ENCODE results near the gene ZNF516.

The ZNF516 gene

DNA sequence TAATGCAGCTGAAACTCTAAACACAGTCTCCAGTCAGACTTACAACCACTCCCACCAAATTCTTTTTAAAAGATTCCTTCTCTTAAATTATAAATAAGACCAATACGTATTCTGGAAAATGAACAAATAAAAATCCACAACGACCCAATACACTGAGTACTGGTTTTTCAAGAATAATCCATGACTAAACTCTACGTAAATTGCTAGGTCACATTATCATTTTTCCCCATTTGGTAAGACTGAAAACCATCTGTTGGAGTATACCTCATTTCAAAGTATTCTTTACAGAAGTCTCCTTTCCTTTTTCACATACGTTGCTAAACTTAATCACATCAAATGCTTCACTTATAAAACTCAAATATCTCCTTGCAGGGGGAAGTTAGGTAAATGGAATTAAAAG, 6.0 kb downstream of the ZNF516 start:
- TF ChIP-seq, protein P1, sequence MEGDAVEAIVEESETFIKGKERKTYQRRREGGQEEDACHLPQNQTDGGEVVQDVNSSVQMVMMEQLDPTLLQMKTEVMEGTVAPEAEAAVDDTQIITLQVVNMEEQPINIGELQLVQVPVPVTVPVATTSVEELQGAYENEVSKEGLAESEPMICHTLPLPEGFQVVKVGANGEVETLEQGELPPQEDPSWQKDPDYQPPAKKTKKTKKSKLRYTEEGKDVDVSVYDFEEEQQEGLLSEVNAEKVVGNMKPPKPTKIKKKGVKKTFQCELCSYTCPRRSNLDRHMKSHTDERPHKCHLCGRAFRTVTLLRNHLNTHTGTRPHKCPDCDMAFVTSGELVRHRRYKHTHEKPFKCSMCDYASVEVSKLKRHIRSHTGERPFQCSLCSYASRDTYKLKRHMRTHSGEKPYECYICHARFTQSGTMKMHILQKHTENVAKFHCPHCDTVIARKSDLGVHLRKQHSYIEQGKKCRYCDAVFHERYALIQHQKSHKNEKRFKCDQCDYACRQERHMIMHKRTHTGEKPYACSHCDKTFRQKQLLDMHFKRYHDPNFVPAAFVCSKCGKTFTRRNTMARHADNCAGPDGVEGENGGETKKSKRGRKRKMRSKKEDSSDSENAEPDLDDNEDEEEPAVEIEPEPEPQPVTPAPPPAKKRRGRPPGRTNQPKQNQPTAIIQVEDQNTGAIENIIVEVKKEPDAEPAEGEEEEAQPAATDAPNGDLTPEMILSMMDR (IDR thresholded peaks at IDR 0.05), result no peak
- Histone ChIP-seq H3K4me3 (ENCODE audit: low read depth, low read length) (no peak overlapping the region), H3K9me3 (ENCODE audit: control insufficient read depth, low read length) (no peaks in the 10 kb centered on the region), H3K27me3 (ENCODE audit: control insufficient read depth, insufficient read depth, low read length) (no peaks in the 10 kb centered on the region), H3K79me2 (peaks cover 20% of the 10 kb centered on the region), H3K9ac (no peak overlapping the region), H2AFZ (no peak overlapping the region), H3K4me1 (peaks cover 7% of the 10 kb centered on the region), H3K4me2 (ENCODE audit: low read length) (no peak overlapping the region), H3K36me3 (ENCODE audit: control insufficient read depth, insufficient read depth, low read length) (no peaks in the 10 kb centered on the region), H3K27ac (no peak overlapping the region)

- no peaks in the 10 kb centered on the region for H3K36me3 ChIP-seq (ENCODE audit: control insufficient read depth, insufficient read depth, low read length)
- TF ChIP-seq, protein P1 (IDR thresholded peaks at IDR 0.05), result no peak
- H2AFZ ChIP-seq, result no peak overlapping the region
- H3K27me3 ChIP-seq (ENCODE audit: control insufficient read depth, insufficient read depth, low read length), result no peaks in the 10 kb centered on the region
- peaks cover 7% of the 10 kb centered on the region for H3K4me1 ChIP-seq
- no peak overlapping the region for H3K9ac ChIP-seq
- no peak overlapping the region for H3K4me3 ChIP-seq (ENCODE audit: low read depth, low read length)
- H3K9me3 ChIP-seq (ENCODE audit: control insufficient read depth, low read length), result no peaks in the 10 kb centered on the region
- no peak overlapping the region for H3K27ac ChIP-seq
- H3K4me2 ChIP-seq (ENCODE audit: low read length), result no peak overlapping the region
- peaks cover 26% of the 10 kb centered on the region for H3K79me2 ChIP-seq
These were observed 6.9 kb downstream of the ZNF516 start for GRCh38 chr18:76488190-76488589.

- peaks cover 26% of the 10 kb centered on the region for H3K79me2 ChIP-seq
- no peak overlapping the region for H3K4me3 ChIP-seq (ENCODE audit: low read depth, low read length)
- no peaks in the 10 kb centered on the region for H3K36me3 ChIP-seq (ENCODE audit: control insufficient read depth, insufficient read depth, low read length)
- no peak overlapping the region for H3K27ac ChIP-seq
- H3K9ac ChIP-seq, result no peak overlapping the region
- no peaks in the 10 kb centered on the region for H3K27me3 ChIP-seq (ENCODE audit: control insufficient read depth, insufficient read depth, low read length)
- TF ChIP-seq, protein P1 (IDR thresholded peaks at IDR 0.05), result no peak
- peaks cover 7% of the 10 kb centered on the region for H3K4me1 ChIP-seq
- H3K9me3 ChIP-seq (ENCODE audit: control insufficient read depth, low read length), result no peaks in the 10 kb centered on the region
- no peak overlapping the region for H2AFZ ChIP-seq
- no peak overlapping the region for H3K4me2 ChIP-seq (ENCODE audit: low read length)
These were observed 7.3 kb downstream of the ZNF516 start for GRCh38 chr18:76487782-76488181.

- no peaks in the 10 kb centered on the region for H3K36me3 ChIP-seq (ENCODE audit: control insufficient read depth, insufficient read depth, low read length)
- peaks cover 7% of the 10 kb centered on the region for H3K4me1 ChIP-seq
- H3K4me2 ChIP-seq (ENCODE audit: low read length), result no peak overlapping the region
- no peak overlapping the region for H3K9ac ChIP-seq
- H3K4me3 ChIP-seq (ENCODE audit: low read depth, low read length), result no peak overlapping the region
- TF ChIP-seq, protein P1 (IDR thresholded peaks at IDR 0.05), result no peak
- no peaks in the 10 kb centered on the region for H3K9me3 ChIP-seq (ENCODE audit: control insufficient read depth, low read length)
- no peak overlapping the region for H3K27ac ChIP-seq
- H3K27me3 ChIP-seq (ENCODE audit: control insufficient read depth, insufficient read depth, low read length), result no peaks in the 10 kb centered on the region
- no peak overlapping the region for H2AFZ ChIP-seq
- H3K79me2 ChIP-seq, result peaks cover 29% of the 10 kb centered on the region
These were observed 8.0 kb downstream of the ZNF516 start for GRCh38 chr18:76487070-76487469.

DNA sequence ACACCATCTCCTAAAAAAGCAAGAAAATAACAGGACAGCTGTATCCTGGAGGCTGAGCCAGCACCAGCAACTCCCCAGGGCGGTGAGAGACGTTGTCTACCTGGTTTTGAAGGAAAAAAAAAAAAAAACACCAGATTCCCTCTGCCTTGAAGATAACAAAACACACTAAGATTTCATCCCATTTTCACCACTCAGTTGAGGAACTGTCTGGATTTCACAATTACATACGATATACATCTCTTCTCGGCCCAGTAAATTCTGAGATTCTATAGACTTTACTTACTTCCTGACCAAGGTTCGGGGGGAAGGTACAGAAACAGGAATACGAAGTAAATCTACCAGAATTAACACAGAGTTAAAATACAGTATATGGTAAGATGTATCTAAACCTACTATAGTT, 8.5 kb downstream of the ZNF516 start:
- TF ChIP-seq, protein P1 (IDR thresholded peaks at IDR 0.05), result no peak
- Histone ChIP-seq H3K4me2 (ENCODE audit: low read length) (no peak overlapping the region), H3K27me3 (ENCODE audit: control insufficient read depth, insufficient read depth, low read length) (no peaks in the 10 kb centered on the region), H3K9me3 (ENCODE audit: control insufficient read depth, low read length) (no peaks in the 10 kb centered on the region), H3K4me3 (ENCODE audit: low read depth, low read length) (no peak overlapping the region), H3K4me1 (peaks cover 7% of the 10 kb centered on the region), H3K27ac (no peak overlapping the region), H3K9ac (no peak overlapping the region), H2AFZ (no peak overlapping the region), H3K36me3 (ENCODE audit: control insufficient read depth, insufficient read depth, low read length) (no peaks in the 10 kb centered on the region), H3K79me2 (peaks cover 29% of the 10 kb centered on the region)
